Measurements from ENCODE around the gene ULK2. TPM values are rescaled to one million over a fixed set of nuclear protein-coding genes. Genes with fewer than 3 reads are reported as not detected.

Gene ULK2
- total and polyA plus RNA-seq, 4 donors: 35.2 to 72.3 (median 53.5) TPM

DNA sequence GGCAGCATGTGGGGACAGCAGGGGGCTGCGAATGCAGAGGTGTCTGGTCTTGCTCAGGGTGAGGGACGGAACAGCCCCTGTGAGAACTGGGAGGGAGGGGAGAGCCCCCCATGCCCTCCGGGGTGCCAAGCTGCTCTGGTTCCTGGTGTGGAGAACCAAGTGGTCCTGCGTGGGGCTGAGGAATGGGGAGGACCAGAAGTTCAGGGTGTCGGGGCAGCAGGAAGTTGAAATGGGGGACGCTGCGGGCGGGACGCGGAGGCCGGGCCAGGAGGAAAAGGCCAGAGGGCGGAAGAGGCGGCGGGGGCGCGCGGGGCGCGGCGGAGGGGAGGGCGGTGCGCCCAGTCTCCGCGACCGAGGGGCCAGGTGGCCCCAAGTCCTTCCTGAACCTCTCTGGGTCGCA is 123.2 kb downstream of the ULK2 start:
- H3K36me3 ChIP-seq (ENCODE audit: control insufficient read depth, insufficient read depth, low read length): no peaks in the 10 kb centered on the region
- H3K9me3 ChIP-seq (ENCODE audit: control insufficient read depth, insufficient read depth, low read length): no peaks in the 10 kb centered on the region
- DNase-seq (ENCODE audit: low read depth in 4 of 6, low spot score in 6 of 6): peak in 1 of 6 donors; percentile 26
- H3K4me1 ChIP-seq (ENCODE audit: control insufficient read depth, insufficient read depth, low read length): peaks cover 24% of the 10 kb centered on the region
- peak overlapping the region; percentile 35 for H3K4me3 ChIP-seq (ENCODE audit: low read depth, low read length)
- H3K27me3 ChIP-seq (ENCODE audit: control insufficient read depth, insufficient read depth, low read length): no peaks in the 10 kb centered on the region
- H3K27ac ChIP-seq (ENCODE audit: low read depth, low read length): no peak overlapping the region
- 7% methylated on average over 19 of the region's 26 CpGs for WGBS (ENCODE audit: insufficient coverage)

DNA sequence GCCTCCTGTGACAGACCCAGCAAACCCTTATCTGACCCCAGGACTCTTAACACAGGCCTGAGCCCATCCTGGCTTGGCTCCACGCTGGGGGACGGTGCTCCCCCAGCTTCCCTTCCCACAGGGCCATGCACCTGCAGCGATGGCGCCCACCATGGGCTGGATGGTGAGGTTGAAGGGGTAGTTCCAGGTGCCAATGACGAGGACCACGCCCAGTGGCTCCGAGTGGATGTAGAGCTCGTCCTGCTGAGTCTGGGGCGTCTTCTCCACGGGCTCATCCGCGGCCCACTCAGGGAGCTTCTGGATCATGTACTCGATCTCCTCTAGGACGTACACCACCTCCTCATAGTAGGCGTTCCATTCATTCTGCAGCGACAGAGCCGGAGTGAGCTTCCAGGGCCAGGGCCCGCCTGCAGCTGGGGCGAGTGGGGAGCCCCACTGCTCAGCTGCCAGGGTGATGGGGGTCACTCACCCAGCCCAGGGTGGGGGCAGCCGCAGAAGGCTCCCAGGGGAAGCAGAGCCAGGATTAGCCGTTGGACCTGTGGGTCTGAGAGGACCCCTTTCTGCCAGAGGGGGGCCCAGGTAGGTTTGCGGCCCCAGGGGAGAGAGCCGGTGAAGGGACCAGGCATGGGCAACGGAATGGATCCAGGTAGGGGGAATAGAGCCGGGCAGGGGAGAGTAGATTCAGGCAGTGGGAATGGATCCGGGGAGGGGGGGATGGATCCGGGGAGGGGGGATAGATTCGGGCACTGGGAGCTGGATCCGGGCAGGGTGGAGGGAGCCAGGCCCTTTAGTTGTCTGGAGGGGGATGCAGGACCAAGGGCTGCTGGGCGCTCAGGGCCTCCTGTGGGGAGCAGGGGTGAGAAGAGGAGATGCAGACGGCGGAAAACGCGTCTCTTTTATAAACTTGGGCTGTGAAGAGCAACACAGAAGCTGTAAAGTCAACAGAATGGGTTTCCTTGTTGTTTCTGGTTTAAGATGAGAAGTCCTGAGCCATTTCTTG is 124.3 kb downstream of the ULK2 start:
- Histone ChIP-seq H3K9me3 (ENCODE audit: control insufficient read depth, insufficient read depth, low read length) (no peaks in the 10 kb centered on the region), H3K27me3 (ENCODE audit: control insufficient read depth, insufficient read depth, low read length) (no peaks in the 10 kb centered on the region), H3K4me3 (ENCODE audit: low read depth, low read length) (no peak overlapping the region), H3K27ac (ENCODE audit: low read depth, low read length) (no peak overlapping the region), H3K36me3 (ENCODE audit: control insufficient read depth, insufficient read depth, low read length) (no peaks in the 10 kb centered on the region), H3K4me1 (ENCODE audit: control insufficient read depth, insufficient read depth, low read length) (peaks cover 17% of the 10 kb centered on the region)
- DNase-seq (ENCODE audit: low read depth in 4 of 6, low spot score in 6 of 6): no peak
- WGBS (ENCODE audit: insufficient coverage): 91% methylated on average over 30 of the region's 34 CpGs

DNA sequence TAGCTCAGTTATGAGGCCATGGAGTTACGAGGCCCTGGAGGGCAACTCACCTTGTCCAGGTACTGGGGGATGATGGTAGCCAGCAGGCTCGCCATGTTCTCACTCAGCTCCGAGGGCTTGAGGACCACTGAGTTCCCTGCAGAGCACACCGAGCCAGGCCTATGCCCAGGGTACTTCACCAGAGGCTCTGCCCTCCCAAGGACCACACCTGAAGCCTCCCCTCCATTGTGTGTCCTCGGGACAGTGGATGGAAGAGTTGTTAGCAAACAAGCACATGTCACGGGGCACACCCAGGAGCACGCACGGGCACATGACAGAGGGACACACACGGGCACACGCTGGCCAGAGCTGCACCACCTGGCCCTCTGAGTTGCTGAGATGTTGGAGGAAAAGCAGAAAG is 125.2 kb downstream of the ULK2 start:
- WGBS (ENCODE audit: insufficient coverage): 97% methylated on average over 7 of the region's 10 CpGs
- H3K9me3 ChIP-seq (ENCODE audit: control insufficient read depth, insufficient read depth, low read length): no peaks in the 10 kb centered on the region
- no peak overlapping the region for H3K27ac ChIP-seq (ENCODE audit: low read depth, low read length)
- no peaks in the 10 kb centered on the region for H3K27me3 ChIP-seq (ENCODE audit: control insufficient read depth, insufficient read depth, low read length)
- no peak overlapping the region for H3K4me3 ChIP-seq (ENCODE audit: low read depth, low read length)
- H3K4me1 ChIP-seq (ENCODE audit: control insufficient read depth, insufficient read depth, low read length): peaks cover 11% of the 10 kb centered on the region
- DNase-seq (ENCODE audit: low read depth in 4 of 6, low spot score in 6 of 6): no peak
- H3K36me3 ChIP-seq (ENCODE audit: control insufficient read depth, insufficient read depth, low read length): no peaks in the 10 kb centered on the region

DNA sequence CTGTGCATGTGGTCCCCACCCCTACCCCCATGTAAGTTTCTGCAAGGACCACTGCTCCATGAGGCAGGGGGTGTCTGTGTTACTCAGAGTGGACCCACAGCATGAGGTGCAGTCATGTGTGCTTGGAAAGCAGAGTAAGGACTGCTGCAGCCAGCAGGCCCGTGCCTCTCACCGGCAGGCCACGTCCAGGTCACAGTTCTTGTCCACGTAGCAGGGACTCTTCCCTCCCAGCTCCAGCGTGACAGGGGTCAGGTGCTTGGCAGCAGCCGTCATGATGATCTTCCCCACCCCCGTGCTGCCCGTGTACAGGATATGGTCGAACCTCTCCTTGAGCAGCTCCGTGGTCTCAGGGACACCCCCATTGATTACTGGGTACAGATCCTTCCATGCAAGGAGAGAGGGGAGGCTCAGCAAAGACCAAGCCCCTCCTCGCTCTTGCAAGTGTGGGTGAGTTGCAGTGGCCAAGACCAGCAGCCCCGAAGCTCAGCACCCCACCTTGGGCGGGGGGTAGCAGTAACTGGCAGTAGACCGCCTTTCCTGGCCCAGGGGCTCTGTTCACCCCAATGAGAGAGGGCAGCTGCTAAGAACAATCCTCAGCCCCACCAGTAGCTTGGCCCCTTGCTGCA is 125.8 kb downstream of the ULK2 start:
- Histone ChIP-seq H3K27ac (ENCODE audit: low read depth, low read length) (no peak overlapping the region), H3K27me3 (ENCODE audit: control insufficient read depth, insufficient read depth, low read length) (no peaks in the 10 kb centered on the region)
- 91% methylated on average over 13 of the region's 14 CpGs for WGBS (ENCODE audit: insufficient coverage)

DNA sequence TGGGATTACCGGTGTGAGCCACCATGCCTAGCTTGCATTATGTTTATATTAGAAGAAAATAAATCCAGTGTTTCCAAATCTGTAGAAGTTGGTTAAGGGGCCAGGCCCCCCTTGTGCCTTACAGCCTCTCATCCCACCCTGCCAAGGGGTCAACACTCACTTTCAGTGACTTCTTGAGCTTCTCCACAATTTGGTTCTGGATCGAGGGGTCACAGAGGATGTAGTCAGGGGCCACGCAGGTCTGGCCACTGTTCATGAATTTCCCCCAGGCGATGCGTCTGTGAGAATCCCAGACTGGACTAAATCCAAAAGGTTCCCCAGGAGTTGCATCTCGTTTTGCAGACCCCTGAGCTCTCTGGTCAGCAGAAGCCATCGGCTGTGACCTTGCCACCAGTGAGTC is 126.8 kb downstream of the ULK2 start:
- DNase-seq (ENCODE audit: low read depth in 4 of 6, low spot score in 6 of 6): no peak
- WGBS (ENCODE audit: insufficient coverage): 88% methylated on average over 6 of the region's 7 CpGs
- Histone ChIP-seq H3K36me3 (ENCODE audit: control insufficient read depth, insufficient read depth, low read length) (no peaks in the 10 kb centered on the region), H3K4me1 (ENCODE audit: control insufficient read depth, insufficient read depth, low read length) (peaks cover 11% of the 10 kb centered on the region), H3K27ac (ENCODE audit: low read depth, low read length) (no peak overlapping the region), H3K9me3 (ENCODE audit: control insufficient read depth, insufficient read depth, low read length) (no peaks in the 10 kb centered on the region), H3K27me3 (ENCODE audit: control insufficient read depth, insufficient read depth, low read length) (no peaks in the 10 kb centered on the region), H3K4me3 (ENCODE audit: low read depth, low read length) (no peak overlapping the region)

More for the DNA sequence above, 125.8 kb downstream of the ULK2 start:
- no peaks in the 10 kb centered on the region for H3K36me3 ChIP-seq (ENCODE audit: control insufficient read depth, insufficient read depth, low read length)
- H3K4me1 ChIP-seq (ENCODE audit: control insufficient read depth, insufficient read depth, low read length): peaks cover 11% of the 10 kb centered on the region
- no peak overlapping the region for H3K4me3 ChIP-seq (ENCODE audit: low read depth, low read length)
- H3K9me3 ChIP-seq (ENCODE audit: control insufficient read depth, insufficient read depth, low read length): no peaks in the 10 kb centered on the region
- DNase-seq (ENCODE audit: low read depth in 4 of 6, low spot score in 6 of 6): no peak

DNA sequence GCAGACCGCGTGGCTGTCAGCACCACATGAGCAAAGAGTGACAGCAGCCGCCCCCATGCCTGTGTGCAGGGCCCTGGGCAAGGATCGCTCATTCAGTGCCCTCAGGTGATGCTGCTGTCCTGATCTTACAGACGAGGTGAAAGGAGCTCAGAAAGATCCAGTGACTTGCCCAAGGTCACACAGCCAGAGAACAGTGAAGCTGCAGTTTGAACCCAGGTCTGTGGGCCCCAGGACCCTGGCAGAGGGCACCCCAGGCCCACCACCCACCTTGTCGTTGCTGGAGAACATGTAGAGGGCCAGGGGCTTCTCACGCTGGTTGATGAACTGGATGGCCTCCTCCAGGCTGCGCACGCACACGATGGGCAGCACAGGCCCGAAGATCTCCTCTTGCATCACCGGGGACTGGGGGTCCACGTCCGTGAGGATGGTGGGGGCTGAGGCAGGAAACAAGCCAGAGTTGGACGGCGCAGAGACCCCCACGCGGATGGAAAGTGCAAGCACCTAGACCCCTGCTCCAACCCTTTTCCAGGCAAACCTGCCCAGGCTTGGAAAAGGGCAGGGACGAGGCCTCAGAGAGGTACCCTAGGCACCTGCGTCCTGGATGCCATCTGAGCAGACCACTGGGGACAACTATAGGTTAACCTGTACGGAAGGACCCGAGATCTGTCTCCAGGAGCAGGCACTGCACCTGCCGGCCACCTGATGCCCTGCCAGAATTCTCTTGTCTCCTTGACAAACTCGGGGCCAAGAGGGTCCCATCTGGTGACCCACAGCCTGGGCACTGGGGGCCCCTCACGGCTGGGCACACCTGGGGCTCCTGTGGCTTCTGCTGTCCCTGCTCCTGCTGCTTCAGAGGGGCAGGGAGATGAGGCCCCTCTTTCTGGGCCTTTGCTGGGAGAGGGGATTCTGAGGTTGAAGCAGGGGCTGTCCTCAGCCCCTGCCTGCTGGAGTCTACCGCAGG is 128.2 kb downstream of the ULK2 start:
- no peaks in the 10 kb centered on the region for H3K27me3 ChIP-seq (ENCODE audit: control insufficient read depth, insufficient read depth, low read length)
- 91% methylated on average over 26 of the region's 26 CpGs for WGBS (ENCODE audit: insufficient coverage)
- H3K4me3 ChIP-seq (ENCODE audit: low read depth, low read length): no peak overlapping the region
- H3K36me3 ChIP-seq (ENCODE audit: control insufficient read depth, insufficient read depth, low read length): no peaks in the 10 kb centered on the region
- DNase-seq (ENCODE audit: low read depth in 4 of 6, low spot score in 6 of 6): no peak
- H3K27ac ChIP-seq (ENCODE audit: low read depth, low read length): no peak overlapping the region
- peaks cover 3% of the 10 kb centered on the region for H3K4me1 ChIP-seq (ENCODE audit: control insufficient read depth, insufficient read depth, low read length)
- H3K9me3 ChIP-seq (ENCODE audit: control insufficient read depth, insufficient read depth, low read length): no peaks in the 10 kb centered on the region

DNA sequence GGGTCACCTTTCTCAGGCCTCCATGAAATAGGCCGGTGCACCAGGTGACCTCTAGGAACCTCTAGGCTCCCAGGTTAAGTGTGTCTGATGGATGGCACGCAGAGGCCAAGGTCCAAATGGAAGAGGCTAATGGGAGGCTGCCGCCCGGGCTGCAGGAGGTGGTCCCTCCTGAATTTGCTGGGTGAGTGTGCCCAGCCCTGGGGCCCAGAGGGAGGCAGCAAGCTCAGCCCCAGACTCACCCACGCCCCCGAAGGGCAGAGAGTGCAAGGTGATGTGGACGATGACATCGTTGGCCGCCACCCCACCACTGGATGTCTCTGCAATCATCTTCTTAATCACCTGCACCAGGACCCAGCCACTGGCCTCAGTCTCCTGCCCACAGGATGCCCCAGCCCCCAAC is 129.0 kb downstream of the ULK2 start:
- WGBS (ENCODE audit: insufficient coverage): 95% methylated on average over 9 of the region's 9 CpGs
- no peaks in the 10 kb centered on the region for H3K27me3 ChIP-seq (ENCODE audit: control insufficient read depth, insufficient read depth, low read length)

DNA sequence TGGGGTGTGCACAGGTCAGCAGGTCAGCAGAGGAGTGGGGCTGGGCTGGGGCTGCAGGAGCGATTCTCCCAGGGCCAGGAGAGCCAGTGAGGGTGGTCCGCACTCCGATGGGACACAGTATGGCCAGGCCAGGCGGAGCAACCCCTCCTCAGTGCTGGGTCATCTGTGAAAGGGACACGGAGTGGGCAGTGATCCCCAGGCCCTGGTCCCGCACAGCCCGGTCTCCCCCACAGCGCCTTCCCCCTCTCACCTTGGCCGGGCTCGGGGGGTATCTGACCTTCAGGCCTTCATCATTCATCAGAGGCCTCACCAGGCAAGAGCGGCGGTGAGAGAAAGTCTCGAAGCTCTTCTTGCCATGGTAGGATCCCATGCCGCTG is 129.7 kb downstream of the ULK2 start:
- no peaks in the 10 kb centered on the region for H3K36me3 ChIP-seq (ENCODE audit: control insufficient read depth, insufficient read depth, low read length)
- no peaks in the 10 kb centered on the region for H3K4me1 ChIP-seq (ENCODE audit: control insufficient read depth, insufficient read depth, low read length)
- H3K27ac ChIP-seq (ENCODE audit: low read depth, low read length): no peak overlapping the region
- no peaks in the 10 kb centered on the region for H3K9me3 ChIP-seq (ENCODE audit: control insufficient read depth, insufficient read depth, low read length)
- H3K27me3 ChIP-seq (ENCODE audit: control insufficient read depth, insufficient read depth, low read length): no peaks in the 10 kb centered on the region
- 94% methylated on average over 10 of the region's 14 CpGs for WGBS (ENCODE audit: insufficient coverage)
- no peak for DNase-seq (ENCODE audit: low read depth in 4 of 6, low spot score in 6 of 6)
- no peak overlapping the region for H3K4me3 ChIP-seq (ENCODE audit: low read depth, low read length)

More for the DNA sequence above, 129.0 kb downstream of the ULK2 start:
- no peak overlapping the region for H3K4me3 ChIP-seq (ENCODE audit: low read depth, low read length)
- H3K4me1 ChIP-seq (ENCODE audit: control insufficient read depth, insufficient read depth, low read length): no peaks in the 10 kb centered on the region
- no peak for DNase-seq (ENCODE audit: low read depth in 4 of 6, low spot score in 6 of 6)
- H3K36me3 ChIP-seq (ENCODE audit: control insufficient read depth, insufficient read depth, low read length): no peaks in the 10 kb centered on the region
- H3K9me3 ChIP-seq (ENCODE audit: control insufficient read depth, insufficient read depth, low read length): no peaks in the 10 kb centered on the region
- no peak overlapping the region for H3K27ac ChIP-seq (ENCODE audit: low read depth, low read length)
